Stomach (tissue), 4 donors: ENCODE results near the gene TULP3.

Source experiments
- CTCF ChIP-seq, 7 experiments: fragments of 450-650 bp in 4 of 7; fragments of 200-600 bp in 3 of 7; sonication (generic) in 3 of 7; IDR thresholded peaks; one replicate each; pipeline ENCODE4 v1.5.1; 2016 to 2019; ENCODE audit warnings: antibody characterized with exemption in 7 of 7, control low read depth in 2 of 7, mild to moderate bottlenecking in 1 of 7
- POLR2A ChIP-seq, 4 donors: fragments of 450-650 bp; IDR thresholded peaks; one replicate each; pipeline ENCODE4 v1.6.1; 2016; ENCODE audit warnings: antibody characterized with exemption in 4 of 4, control low read depth in 2 of 4, mild to moderate bottlenecking in 1 of 4, moderate library complexity in 1 of 4

GRCh38 chr12:2877047-2877952 is 13.4 kb upstream of the TULP3 start, which contains the start of the genes FOXM1 and RHNO1:
- TF ChIP-seq CTCF (IDR thresholded peaks at IDR 0.05) (peak in 1 of 7 experiments; percentile 26), POLR2A (IDR thresholded peaks at IDR 0.05) (no peak)
